Stimulated activated effector memory CD8-positive, alpha-beta T cell treated with anti-CD3 and anti-CD28 coated beads, Interleukin-12 subunit alpha, Interleukin-12 subunit beta, amount 100 ng/mL, for 72 hours (primary cell): ENCODE results near the gene ZNF532.

ENCODE experiments used
- ATAC-seq: fragments of 150-1000 bp; cut with Tn5 transposase; 2 replicates; pipeline ENCODE4 v1.10.0; 2021
- DNase-seq, 2 donors: peaks; one replicate each; pipeline ENCODE4 v3.0.0; 2021 to 2022; ENCODE audit warnings: low spot score in 2 of 2
- H3K27ac Mint-ChIP-seq: one replicate; pipeline ENCODE4 v1.8.0; 2022; ENCODE audit warnings: mild to moderate bottlenecking, mixed read lengths
- H3K36me3 Mint-ChIP-seq: one replicate; pipeline ENCODE4 v1.8.0; 2022; ENCODE audit warnings: mild to moderate bottlenecking, mixed read lengths
- H3K4me1 Mint-ChIP-seq: one replicate; pipeline ENCODE4 v1.8.0; 2022; ENCODE audit warnings: mixed read lengths
- H3K4me3 Mint-ChIP-seq: one replicate; pipeline ENCODE4 v1.8.0; 2022; ENCODE audit warnings: mild to moderate bottlenecking, mixed read lengths
- H3K9me3 Mint-ChIP-seq: one replicate; pipeline ENCODE4 v1.8.0; 2022; ENCODE audit warnings: mixed read lengths

Gene ZNF532

GRCh38 chr18:58952858-58953257 is 88.2 kb downstream of the ZNF532 start:
- Mint-ChIP-seq H3K9me3 (no peaks in the 10 kb centered on the region), H3K4me1 (no peaks in the 10 kb centered on the region), H3K4me3 (no peak overlapping the region), H3K27ac (no peak overlapping the region), H3K36me3 (peaks cover 16% of the 10 kb centered on the region)
- ATAC-seq (no peak), DNase-seq (no peak)

DNA sequence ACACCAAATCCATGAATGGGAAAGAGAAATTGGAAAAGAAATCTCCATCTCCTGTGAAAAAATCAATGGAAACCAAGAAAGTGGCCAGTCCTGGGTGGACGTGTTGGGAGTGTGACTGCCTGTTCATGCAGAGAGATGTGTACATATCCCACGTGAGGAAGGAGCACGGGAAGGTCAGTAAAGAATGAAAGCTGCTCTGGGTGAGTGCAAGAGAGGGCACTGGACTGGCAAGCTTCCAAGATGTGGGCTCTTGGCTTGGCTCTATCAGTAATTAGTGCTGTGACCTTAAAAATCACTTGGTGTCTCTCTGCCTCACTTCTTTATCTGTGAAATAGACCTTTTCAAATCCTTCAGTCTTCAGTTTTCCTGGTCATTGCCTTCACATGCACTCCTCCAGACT is 89.0 kb downstream of the ZNF532 start:
- no peaks in the 10 kb centered on the region for H3K4me1 Mint-ChIP-seq
- DNase-seq, result no peak
- ATAC-seq, result no peak
- H3K4me3 Mint-ChIP-seq, result no peak overlapping the region
- no peak overlapping the region for H3K27ac Mint-ChIP-seq
- H3K36me3 Mint-ChIP-seq, result peaks cover 16% of the 10 kb centered on the region
- H3K9me3 Mint-ChIP-seq, result no peaks in the 10 kb centered on the region

DNA sequence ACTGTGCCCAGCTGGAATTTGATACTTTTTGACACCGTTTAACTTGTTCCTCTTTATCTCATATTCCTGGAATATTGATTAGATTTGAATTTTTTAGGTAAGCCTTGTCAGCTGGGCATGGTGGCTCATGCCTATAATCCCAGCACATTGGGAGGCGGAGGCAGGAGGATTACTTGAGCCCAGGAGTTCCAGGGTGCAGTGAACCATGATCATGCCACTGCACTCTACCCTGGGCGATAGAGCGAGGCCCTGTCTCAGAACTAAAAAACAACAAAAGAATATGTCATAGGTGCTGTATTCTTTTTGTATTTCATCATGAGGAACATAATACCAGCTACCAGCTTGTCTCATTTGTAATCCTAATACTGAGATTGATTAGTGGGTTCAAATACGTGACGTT is 90.3 kb downstream of the ZNF532 start:
- H3K4me1 Mint-ChIP-seq, result no peaks in the 10 kb centered on the region
- H3K4me3 Mint-ChIP-seq, result no peak overlapping the region
- ATAC-seq (no peak), DNase-seq (no peak)
- H3K36me3 Mint-ChIP-seq, result peaks cover 7% of the 10 kb centered on the region
- H3K9me3 Mint-ChIP-seq, result no peaks in the 10 kb centered on the region
- no peak overlapping the region for H3K27ac Mint-ChIP-seq

GRCh38 chr18:58955738-58956137 is 91.1 kb downstream of the ZNF532 start:
- DNase-seq (no peak), ATAC-seq (no peak)
- Mint-ChIP-seq H3K27ac (no peak overlapping the region), H3K36me3 (peaks cover 7% of the 10 kb centered on the region), H3K9me3 (no peaks in the 10 kb centered on the region), H3K4me3 (no peak overlapping the region), H3K4me1 (no peaks in the 10 kb centered on the region)

GRCh38 chr18:58958628-58959027 is 94.0 kb downstream of the ZNF532 start:
- Mint-ChIP-seq H3K4me1 (no peaks in the 10 kb centered on the region), H3K4me3 (no peak overlapping the region), H3K27ac (no peak overlapping the region), H3K9me3 (no peaks in the 10 kb centered on the region), H3K36me3 (peaks cover 3% of the 10 kb centered on the region)
- DNase-seq (no peak), ATAC-seq (no peak)

- ATAC-seq (no peak), DNase-seq (no peak)
- Mint-ChIP-seq H3K36me3 (no peaks in the 10 kb centered on the region), H3K9me3 (no peaks in the 10 kb centered on the region), H3K4me3 (no peak overlapping the region), H3K27ac (no peak overlapping the region), H3K4me1 (peaks cover under 1% of the 10 kb centered on the region)
Observed at GRCh38 chr18:58960508-58960907, 95.8 kb downstream of the ZNF532 start.

- ATAC-seq (peak; percentile 71), DNase-seq (no peak)
- H3K4me3 Mint-ChIP-seq, result no peak overlapping the region
- H3K27ac Mint-ChIP-seq, result no peak overlapping the region
- H3K9me3 Mint-ChIP-seq, result no peaks in the 10 kb centered on the region
- H3K4me1 Mint-ChIP-seq, result peaks cover 6% of the 10 kb centered on the region
- H3K36me3 Mint-ChIP-seq, result no peaks in the 10 kb centered on the region
Observed at GRCh38 chr18:58960946-58961722, 96.5 kb downstream of the ZNF532 start.

GRCh38 chr18:58962336-58962735 is 97.7 kb downstream of the ZNF532 start:
- Mint-ChIP-seq H3K36me3 (peaks cover 6% of the 10 kb centered on the region), H3K4me3 (no peak overlapping the region), H3K9me3 (no peaks in the 10 kb centered on the region), H3K27ac (no peak overlapping the region), H3K4me1 (peaks cover 6% of the 10 kb centered on the region)
- ATAC-seq (no peak), DNase-seq (no peak)

- Mint-ChIP-seq H3K27ac (peak overlapping the region; percentile 29), H3K4me1 (peaks cover 6% of the 10 kb centered on the region), H3K4me3 (no peak overlapping the region)
Observed at GRCh38 chr18:58965291-58966004, 100.8 kb downstream of the ZNF532 start.

DNA sequence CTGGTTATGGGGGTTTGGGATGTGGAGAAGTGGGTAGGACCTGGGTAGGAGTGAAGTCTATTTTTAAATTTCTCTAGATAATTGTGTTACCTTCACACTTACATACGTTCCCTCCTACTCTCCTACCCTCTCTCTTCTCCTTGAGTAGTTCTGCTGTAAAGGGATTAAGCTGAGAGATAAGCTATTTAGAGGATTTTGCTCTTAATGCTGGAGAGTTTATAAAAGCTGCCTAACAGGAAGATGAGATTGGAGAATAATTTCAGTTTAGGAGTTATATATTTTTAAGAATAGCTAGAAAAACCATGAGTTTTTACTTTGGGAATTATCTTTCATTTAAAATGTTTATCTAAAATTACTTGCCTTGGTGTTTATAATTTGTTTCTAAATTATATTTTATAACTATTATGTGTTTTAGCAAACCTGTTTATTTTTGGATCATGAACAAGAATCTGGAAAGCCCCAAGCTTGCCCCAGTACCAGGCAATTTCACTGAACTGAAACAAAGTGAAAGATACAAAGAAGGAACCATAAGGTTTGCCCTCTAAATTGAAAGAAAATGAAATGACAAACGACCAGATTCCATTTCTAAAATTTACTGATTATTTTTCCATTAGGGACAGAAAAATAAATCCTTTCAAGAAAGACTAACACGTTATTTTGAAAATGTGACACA is 101.5 kb downstream of the ZNF532 start:
- Mint-ChIP-seq H3K4me3 (no peak overlapping the region), H3K36me3 (peaks cover 6% of the 10 kb centered on the region), H3K9me3 (no peaks in the 10 kb centered on the region), H3K27ac (peak overlapping the region; percentile 29), H3K4me1 (peaks cover 6% of the 10 kb centered on the region)
- DNase-seq, result no peak
- ATAC-seq, result no peak

More at GRCh38 chr18:58965291-58966004, 100.8 kb downstream of the ZNF532 start:
- Mint-ChIP-seq H3K36me3 (peaks cover 6% of the 10 kb centered on the region), H3K9me3 (no peaks in the 10 kb centered on the region)
- no peak for ATAC-seq
- no peak for DNase-seq

DNA sequence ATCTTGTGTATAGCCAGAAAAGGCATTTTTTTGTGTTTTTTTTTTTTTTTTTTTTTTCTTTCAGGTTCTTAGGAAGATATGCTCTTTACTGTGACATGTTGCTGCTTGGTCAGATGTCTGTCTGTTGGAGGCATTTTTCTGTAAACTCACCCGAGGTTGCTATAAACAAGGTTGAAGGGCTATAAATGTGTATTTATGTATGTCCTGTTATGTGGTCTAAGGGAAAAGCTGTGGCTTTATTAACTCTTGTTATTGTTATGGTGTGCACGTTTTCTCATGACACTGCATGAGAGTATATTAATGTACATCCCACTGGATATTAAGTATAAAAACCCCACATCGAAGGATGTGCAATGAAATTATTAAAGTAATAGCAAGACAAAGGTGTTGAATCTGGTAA is 102.0 kb downstream of the ZNF532 start:
- ATAC-seq (no peak), DNase-seq (no peak)
- no peaks in the 10 kb centered on the region for H3K9me3 Mint-ChIP-seq
- H3K36me3 Mint-ChIP-seq, result peaks cover 6% of the 10 kb centered on the region
- H3K27ac Mint-ChIP-seq, result no peak overlapping the region
- H3K4me3 Mint-ChIP-seq, result no peak overlapping the region
- peaks cover 6% of the 10 kb centered on the region for H3K4me1 Mint-ChIP-seq

- Mint-ChIP-seq H3K36me3 (peaks cover 6% of the 10 kb centered on the region), H3K4me1 (peaks cover 6% of the 10 kb centered on the region), H3K27ac (no peak overlapping the region), H3K9me3 (no peaks in the 10 kb centered on the region), H3K4me3 (no peak overlapping the region)
- DNase-seq (no peak), ATAC-seq (no peak)
Observed at GRCh38 chr18:58967751-58968254, 103.1 kb downstream of the ZNF532 start.

- peaks cover 5% of the 10 kb centered on the region for H3K4me1 Mint-ChIP-seq
- no peaks in the 10 kb centered on the region for H3K9me3 Mint-ChIP-seq
- DNase-seq, result no peak
- no peak overlapping the region for H3K4me3 Mint-ChIP-seq
- ATAC-seq, result peak; percentile 66
- H3K27ac Mint-ChIP-seq, result no peak overlapping the region
- H3K36me3 Mint-ChIP-seq, result peaks cover 6% of the 10 kb centered on the region
Observed at GRCh38 chr18:58970943-58971790, 106.5 kb downstream of the ZNF532 start.

DNA sequence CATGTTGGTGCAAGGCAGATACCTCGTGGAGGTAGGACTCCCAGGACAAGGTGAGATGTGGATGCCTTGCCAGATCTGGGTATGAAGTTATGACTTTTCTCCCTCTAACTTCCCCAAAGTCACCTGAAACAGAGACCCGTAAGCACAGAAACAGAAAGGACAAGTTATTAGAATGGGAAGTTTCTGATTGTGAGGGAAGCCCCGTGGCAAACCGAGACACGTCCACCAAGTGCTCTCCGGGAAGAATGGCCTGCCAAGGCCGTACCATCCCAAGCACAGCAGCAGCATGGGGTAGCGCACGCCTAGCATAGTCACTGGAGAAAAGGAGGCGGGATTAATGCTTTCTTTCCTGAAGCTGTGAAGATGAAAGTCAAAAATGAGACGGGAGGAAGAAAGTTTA is 110.6 kb downstream of the ZNF532 start:
- H3K9me3 Mint-ChIP-seq, result no peaks in the 10 kb centered on the region
- H3K36me3 Mint-ChIP-seq, result peaks cover 8% of the 10 kb centered on the region
- H3K4me3 Mint-ChIP-seq, result no peak overlapping the region
- H3K27ac Mint-ChIP-seq, result no peak overlapping the region
- peaks cover 5% of the 10 kb centered on the region for H3K4me1 Mint-ChIP-seq
- DNase-seq, result no peak
- ATAC-seq, result no peak

- Mint-ChIP-seq H3K36me3 (peaks cover 13% of the 10 kb centered on the region), H3K27ac (no peak overlapping the region), H3K4me3 (no peak overlapping the region), H3K4me1 (peaks cover 5% of the 10 kb centered on the region), H3K9me3 (no peaks in the 10 kb centered on the region)
- ATAC-seq (no peak), DNase-seq (no peak)
Observed at GRCh38 chr18:58975781-58976180, 111.1 kb downstream of the ZNF532 start.
